GM12875 (cell line): Measurements from ENCODE around the gene ABLIM3.

Experiments used
- H3K4me3 ChIP-seq: one replicate; pipeline ENCODE4 v1.5.1; 2011; ENCODE audit warnings: low read depth, low read length, control low read depth
- TF ChIP-seq, protein P1 (sequence below): IDR thresholded peaks from 2 replicates; pipeline ENCODE4 v1.5.1; 2011; ENCODE audit warnings: low read depth, mild to moderate bottlenecking, control low read depth, inconsistent platforms, low read length, moderate library complexity, borderline replicate concordance; ENCODE audit not compliant: insufficient read depth

The ABLIM3 gene

DNA sequence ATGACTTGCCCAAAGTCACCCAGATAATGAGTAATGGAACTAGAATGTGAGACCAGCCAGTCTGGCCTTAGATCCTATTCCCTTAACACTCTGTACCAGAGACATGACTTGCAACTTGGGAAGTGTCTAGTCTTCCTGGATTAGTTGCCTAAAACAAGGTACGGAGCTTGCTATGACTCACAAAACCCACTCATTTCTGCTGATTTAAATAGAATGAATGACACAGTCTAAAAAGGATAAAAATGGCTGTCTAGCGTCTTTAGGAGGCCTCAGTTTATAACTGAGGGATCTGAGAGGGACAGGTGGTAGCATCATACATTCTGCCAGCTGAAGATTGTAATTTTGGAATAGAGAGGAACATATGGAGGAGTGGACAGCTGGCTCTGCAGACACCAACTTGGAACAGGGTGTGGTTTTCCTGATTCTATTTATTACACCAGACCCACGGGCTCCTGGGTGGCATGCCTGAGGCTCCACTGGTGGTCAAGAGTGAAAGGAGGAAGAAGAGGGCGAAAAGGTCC lies 62.7 kb downstream of the ABLIM3 start:
- TF ChIP-seq, protein P1, sequence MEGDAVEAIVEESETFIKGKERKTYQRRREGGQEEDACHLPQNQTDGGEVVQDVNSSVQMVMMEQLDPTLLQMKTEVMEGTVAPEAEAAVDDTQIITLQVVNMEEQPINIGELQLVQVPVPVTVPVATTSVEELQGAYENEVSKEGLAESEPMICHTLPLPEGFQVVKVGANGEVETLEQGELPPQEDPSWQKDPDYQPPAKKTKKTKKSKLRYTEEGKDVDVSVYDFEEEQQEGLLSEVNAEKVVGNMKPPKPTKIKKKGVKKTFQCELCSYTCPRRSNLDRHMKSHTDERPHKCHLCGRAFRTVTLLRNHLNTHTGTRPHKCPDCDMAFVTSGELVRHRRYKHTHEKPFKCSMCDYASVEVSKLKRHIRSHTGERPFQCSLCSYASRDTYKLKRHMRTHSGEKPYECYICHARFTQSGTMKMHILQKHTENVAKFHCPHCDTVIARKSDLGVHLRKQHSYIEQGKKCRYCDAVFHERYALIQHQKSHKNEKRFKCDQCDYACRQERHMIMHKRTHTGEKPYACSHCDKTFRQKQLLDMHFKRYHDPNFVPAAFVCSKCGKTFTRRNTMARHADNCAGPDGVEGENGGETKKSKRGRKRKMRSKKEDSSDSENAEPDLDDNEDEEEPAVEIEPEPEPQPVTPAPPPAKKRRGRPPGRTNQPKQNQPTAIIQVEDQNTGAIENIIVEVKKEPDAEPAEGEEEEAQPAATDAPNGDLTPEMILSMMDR: no peak
- no peak overlapping the region for H3K4me3 ChIP-seq

DNA sequence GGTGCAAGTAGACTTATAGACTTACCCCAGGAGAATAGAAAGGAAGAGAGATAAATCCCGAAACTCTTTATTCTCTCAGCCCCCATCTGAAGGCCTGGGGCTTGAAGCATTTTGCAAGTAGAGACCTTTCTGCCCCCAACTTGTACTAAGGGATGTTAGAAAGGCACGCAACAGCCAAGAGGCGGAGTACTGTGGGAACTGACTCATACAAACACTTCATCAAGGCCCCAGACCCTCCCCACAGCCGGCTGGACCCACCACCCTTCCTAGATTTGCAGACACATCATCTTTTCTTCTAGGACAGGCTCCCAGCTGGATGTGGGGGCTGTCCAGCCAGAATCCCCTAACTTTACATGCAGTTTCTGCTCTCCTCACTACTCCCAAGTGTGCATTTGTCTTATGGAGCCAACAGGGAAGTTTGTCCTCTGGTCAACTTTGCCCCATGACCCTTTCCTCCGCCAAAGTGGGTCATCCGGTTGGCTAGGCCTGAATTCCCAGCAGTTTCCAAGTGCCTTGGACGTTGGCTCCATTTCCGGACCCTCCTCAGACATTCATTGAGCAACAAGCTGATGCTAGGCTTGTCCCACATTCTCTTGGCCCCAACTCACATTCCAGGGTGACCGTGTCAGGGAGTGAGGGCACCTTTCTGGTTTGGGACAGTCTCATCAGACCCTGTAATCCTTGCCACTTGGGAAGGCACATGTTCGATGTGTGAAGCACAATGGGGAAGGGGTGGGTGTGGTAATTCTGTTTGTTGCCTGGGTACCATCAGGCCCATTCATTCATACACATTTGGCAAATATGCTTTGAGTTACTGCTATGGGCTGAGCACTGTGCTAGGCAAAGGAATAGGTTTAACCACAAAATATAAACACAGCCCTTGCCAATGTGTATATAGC lies 64.6 kb downstream of the ABLIM3 start:
- no peak overlapping the region for H3K4me3 ChIP-seq
- TF ChIP-seq, protein P1: no peak

DNA sequence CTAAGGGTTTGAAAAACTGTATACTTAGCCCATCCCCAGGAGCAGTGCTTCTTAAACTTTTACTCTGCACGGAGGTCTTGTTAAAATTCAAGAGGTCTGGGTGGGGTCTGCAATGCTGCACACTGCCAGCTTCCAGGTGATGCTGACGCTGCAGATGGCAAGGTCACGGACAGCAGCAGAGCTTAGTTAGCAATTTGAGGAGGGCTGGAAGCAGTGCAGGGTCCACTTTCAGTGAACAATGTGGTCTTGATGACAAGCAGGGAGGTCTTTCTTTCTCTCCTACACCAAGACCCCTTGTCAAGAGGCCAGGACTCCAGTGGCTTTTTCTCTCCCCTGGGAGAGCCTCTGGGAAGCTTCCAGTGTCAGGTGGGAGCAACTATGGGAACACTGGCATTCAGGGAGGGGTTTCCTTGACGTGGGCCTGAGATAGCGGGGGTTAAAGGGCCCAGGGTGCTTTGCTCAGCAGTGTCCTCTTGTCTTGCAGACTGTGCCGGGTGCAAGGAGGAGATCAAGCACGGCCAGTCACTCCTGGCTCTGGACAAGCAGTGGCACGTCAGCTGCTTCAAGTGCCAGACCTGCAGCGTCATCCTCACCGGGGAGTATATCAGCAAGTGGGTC lies 65.3 kb downstream of the ABLIM3 start:
- H3K4me3 ChIP-seq: no peak overlapping the region
- TF ChIP-seq, protein P1: no peak

DNA sequence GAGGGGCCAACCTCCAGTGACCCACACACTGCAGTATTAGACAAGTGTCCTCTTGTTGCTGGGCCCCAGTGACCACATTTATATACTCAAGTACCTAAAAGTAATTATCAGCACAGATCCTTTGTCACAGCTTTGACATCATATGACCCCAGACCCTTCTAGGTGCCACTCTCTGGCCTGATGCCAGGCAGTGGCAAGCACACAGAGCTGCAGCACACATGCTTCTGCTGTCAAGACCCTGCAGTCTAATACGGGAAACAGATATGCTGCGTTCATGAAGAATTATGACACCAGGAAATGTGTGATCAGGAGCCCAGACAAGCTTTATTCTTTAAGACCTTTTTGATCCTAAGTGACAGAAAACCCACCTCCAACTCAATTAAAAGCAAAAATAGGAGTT lies 66.5 kb downstream of the ABLIM3 start:
- no peak overlapping the region for H3K4me3 ChIP-seq
- TF ChIP-seq, protein P1: no peak

DNA sequence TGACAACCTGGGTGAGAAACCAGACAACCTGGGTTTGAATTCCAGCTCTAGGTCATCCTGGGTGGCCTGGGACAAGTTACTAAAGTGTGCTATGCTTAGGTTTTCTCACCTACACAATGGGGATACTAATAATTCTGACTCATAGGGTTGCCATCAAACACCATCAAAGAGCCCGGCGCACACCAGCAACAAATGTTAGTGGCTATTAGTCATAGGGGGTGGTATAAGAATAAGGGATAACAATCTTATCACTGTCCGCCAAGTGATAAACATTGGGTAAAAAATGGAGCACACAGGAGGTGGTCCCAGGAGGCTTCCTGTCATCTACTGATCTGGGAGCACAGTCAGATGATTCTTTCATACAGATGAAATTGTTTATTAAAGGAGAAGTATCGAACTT lies 68.9 kb downstream of the ABLIM3 start:
- TF ChIP-seq, protein P1: no peak
- H3K4me3 ChIP-seq: no peak overlapping the region

DNA sequence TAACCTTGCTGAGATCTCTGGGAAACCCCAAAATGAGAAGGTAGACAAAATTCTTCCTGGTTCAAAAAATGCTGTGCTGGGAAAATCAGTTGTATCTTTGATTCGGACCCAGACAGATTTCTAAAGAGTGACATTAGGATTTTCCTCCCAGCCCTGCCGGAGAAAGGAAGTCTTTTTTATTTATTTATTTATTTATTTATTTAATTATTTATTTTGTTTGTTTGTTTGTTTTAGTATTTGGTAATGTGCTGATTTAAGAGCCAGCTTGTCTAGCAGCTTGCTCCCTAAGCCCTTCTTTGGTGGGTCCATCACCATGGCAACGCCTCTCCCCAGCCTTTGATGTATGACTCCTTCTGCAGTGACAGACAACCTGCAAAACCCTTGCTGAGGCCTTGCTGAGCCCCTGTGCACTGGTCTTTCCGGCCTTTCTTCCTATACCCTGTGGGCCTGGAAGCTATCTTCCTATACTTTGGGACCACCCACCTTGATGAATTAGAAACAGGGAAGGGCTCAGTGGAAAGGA lies 69.7 kb downstream of the ABLIM3 start:
- no peak overlapping the region for H3K4me3 ChIP-seq
- TF ChIP-seq, protein P1: no peak
